DMS79 (cell line): ENCODE results near the gene TTLL11.
A peak's percentile ranks its signal among the peaks of the same experiment; 100 is the strongest.

ENCODE experiments used
- DNase-seq: peaks from one replicate; lab custom pipeline; 2025; lab: John Stamatoyannopoulos, UW

Gene TTLL11

GRCh38 chr9:121938621-121939020, 154.5 kb downstream of the TTLL11 start:
- no peak for DNase-seq

- no peak for DNase-seq
Measured at GRCh38 chr9:121937240-121937639, 155.9 kb downstream of the TTLL11 start.

GRCh38 chr9:121935739-121936138, 157.4 kb downstream of the TTLL11 start:
- DNase-seq: peak; percentile 33

- no peak for DNase-seq
Measured at GRCh38 chr9:121930956-121931355, 162.2 kb downstream of the TTLL11 start.

- no peak for DNase-seq
Measured at GRCh38 chr9:121929893-121930875, 162.9 kb downstream of the TTLL11 start.

GRCh38 chr9:121927636-121928035, 165.5 kb downstream of the TTLL11 start:
- DNase-seq: peak; percentile 47

GRCh38 chr9:121927081-121927480, 166.0 kb downstream of the TTLL11 start:
- no peak for DNase-seq

GRCh38 chr9:121926351-121926801, 166.7 kb downstream of the TTLL11 start:
- DNase-seq: peak; percentile 56

- no peak for DNase-seq
Measured at GRCh38 chr9:121925935-121926334, 167.2 kb downstream of the TTLL11 start.

- peak; percentile 21 for DNase-seq
Measured at GRCh38 chr9:121924700-121925099, 168.4 kb downstream of the TTLL11 start.

GRCh38 chr9:121921444-121921843, 171.7 kb downstream of the TTLL11 start:
- no peak for DNase-seq

- no peak for DNase-seq
Measured at GRCh38 chr9:121917375-121918335, 175.5 kb downstream of the TTLL11 start.

- no peak for DNase-seq
Measured at GRCh38 chr9:121915304-121915625, 177.8 kb downstream of the TTLL11 start.

GRCh38 chr9:121914604-121915303, 178.4 kb downstream of the TTLL11 start:
- no peak for DNase-seq

GRCh38 chr9:121914017-121914595, 179.0 kb downstream of the TTLL11 start:
- no peak for DNase-seq

- no peak for DNase-seq
Measured at GRCh38 chr9:121912812-121913627, 180.1 kb downstream of the TTLL11 start.

- no peak for DNase-seq
Measured at GRCh38 chr9:121910491-121911040, 182.5 kb downstream of the TTLL11 start.

- no peak for DNase-seq
Measured at GRCh38 chr9:121909111-121909510, 184.0 kb downstream of the TTLL11 start.

GRCh38 chr9:121906074-121906870, 186.8 kb downstream of the TTLL11 start:
- DNase-seq: no peak
